HG03378 (cell line): Measurements from ENCODE around the gene COL24A1.
A peak's percentile ranks its signal among the peaks of the same experiment; 100 is the strongest.
"Not testable (repeated sequence)": the region's sequence is repeated elsewhere in the genome, so short reads cannot be mapped to it uniquely, and the experiment has no call there.

Experiments
- ATAC-seq: cut with Tn5 transposase; IDR thresholded peaks from one replicate; pipeline ENCODE4 v1.9.1; 2021; ENCODE audit warnings: mild to moderate bottlenecking, moderate library complexity; ENCODE audit not compliant: unreplicated experiment

The COL24A1 gene

DNA sequence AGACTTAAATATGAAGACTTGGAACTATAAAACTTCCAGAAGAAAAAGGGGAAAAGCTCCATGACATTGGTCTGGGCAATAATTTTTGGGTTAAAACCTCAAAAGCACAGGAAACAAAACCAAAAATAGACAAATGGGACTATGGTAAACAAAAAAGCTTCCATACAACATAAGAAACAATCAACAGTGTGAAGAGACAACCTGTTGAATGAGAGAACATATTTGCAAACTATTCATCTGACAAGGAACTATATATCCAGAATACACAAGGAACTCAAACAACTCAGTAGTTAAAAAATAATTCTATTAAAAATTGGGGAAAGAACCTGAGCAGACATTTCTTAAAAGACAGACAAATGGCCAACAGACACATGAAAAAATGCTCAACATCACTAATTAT lies 255.7 kb downstream of the COL24A1 start:
- ATAC-seq, result no peak

- no peak for ATAC-seq
Observed at GRCh38 chr1:85898861-85899260, 257.7 kb downstream of the COL24A1 start.

DNA sequence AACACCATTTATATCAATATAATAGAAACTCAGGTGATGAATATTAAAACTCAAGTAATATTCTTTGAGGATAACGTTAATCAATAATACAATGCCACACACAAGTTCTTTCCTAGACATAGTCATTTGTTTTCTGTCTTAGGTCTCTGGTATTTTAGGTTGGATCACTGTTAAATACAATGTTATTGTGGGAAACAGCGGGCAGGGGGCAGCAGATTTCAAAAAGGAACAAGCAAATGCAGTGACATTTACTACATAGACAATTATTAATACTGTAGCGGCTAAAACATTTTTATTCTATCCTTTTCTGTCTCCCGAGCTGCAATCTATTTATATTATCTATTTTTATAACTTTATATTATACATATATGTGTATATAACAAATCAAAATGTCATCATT lies 261.9 kb downstream of the COL24A1 start:
- peak; percentile 69 for ATAC-seq

GRCh38 chr1:85892366-85892765 lies 264.2 kb downstream of the COL24A1 start:
- ATAC-seq, result no peak

GRCh38 chr1:85889870-85890269 lies 266.7 kb downstream of the COL24A1 start:
- no peak for ATAC-seq

DNA sequence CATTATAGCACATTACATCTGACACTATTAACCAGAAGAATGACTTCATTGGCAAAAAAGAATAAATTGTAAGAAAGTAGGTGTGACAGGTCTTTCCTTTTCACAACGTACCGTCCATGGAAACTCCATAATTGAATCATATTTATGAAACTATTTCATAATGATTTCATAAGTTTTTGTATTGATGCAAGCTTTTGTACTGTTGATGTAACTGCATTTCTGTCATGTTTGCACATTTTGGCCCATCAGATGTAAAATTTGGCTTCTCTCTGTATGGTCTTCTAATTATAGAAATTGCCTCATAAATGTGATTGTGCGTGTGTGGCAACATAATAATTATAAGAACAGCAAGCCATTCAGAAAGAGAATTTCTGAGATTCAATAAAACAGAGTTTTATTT lies 267.7 kb downstream of the COL24A1 start:
- ATAC-seq, result no peak

GRCh38 chr1:85884372-85885035 lies 272.1 kb downstream of the COL24A1 start:
- ATAC-seq, result no peak

DNA sequence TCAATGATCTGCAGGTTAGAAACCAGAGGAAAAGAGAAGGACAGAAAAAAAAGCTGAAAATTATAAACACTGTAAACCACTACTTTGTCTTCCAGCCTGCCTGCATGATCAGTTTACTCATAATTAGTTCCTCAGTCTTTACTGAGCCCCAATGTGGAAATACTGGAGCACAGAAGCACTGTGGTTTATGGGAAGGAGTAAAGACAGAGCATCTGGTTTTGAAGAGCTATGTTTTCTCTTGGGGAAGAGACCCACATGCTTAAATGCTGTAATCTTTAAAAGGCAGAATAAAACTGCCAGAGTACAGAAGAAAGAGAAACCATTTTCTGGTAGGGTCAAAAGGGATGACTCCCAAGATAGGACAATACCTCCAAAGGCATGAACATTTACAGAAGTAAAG lies 289.4 kb downstream of the COL24A1 start:
- no peak for ATAC-seq

- ATAC-seq, result no peak
Observed at GRCh38 chr1:85865213-85865612, 291.4 kb downstream of the COL24A1 start.

DNA sequence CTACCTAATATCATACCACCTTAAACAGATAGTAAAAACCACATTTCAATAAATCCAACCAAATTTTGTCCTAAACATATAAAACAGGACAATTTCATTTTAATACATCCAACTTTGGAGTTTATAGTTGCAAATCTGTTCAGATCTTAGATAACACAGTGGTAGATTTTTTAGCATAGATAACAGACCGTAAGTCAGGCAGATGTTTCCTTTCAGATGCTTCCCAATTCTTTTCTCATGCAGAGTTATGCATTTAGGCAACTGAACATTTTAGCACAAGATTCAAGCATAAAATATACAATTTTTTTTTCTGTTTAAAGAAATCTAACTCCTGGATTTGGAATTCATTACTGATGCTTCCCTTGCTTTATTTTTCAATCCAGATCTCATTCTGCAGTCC lies 291.8 kb downstream of the COL24A1 start:
- ATAC-seq, result no peak

GRCh38 chr1:85863639-85864038 lies 292.9 kb downstream of the COL24A1 start:
- not testable (repeated sequence) for ATAC-seq

- no peak for ATAC-seq
Observed at GRCh38 chr1:85862456-85862855, 294.1 kb downstream of the COL24A1 start.

DNA sequence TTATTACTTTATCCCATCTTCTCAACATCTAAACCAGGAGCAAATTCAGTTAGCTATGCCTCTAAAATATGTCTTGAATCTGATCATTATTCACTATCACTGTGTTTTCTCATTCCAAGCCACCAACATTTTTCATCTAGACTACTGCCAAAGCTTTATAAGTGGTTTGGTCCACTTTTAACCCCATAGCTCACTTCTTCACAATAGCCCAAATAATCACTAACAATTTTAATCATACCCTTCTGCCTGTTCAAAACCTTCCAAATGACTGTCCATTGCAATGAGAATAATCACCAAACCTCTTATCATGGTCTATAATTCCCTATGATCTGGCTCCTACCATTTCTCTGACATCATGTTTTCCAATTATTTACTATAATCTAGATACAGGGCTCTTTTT lies 298.6 kb downstream of the COL24A1 start:
- no peak for ATAC-seq

GRCh38 chr1:85850238-85850637 lies 306.3 kb downstream of the COL24A1 start:
- no peak for ATAC-seq

DNA sequence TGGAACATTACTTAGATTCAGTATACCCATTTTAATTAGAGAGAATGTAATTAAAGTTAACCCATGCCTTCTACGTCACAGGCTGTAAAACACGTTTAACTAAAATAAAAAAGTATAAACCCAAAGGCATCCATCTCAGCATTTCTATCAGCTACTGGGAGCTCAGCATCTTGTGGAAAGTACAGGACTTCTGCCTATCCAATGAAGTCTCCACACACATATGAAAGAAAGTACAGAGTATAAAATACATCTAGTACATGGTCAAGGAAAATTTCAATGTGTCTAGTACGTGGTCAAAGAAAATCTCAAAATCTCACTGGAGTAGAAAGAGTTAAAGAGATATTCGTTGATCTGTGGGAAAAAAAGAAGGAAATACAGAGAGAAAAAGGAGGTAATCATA lies 306.9 kb downstream of the COL24A1 start:
- no peak for ATAC-seq

GRCh38 chr1:85847356-85847755 lies 309.2 kb downstream of the COL24A1 start:
- no peak for ATAC-seq

GRCh38 chr1:85846706-85847105 lies 309.9 kb downstream of the COL24A1 start:
- ATAC-seq, result no peak

GRCh38 chr1:85839459-85839858 lies 317.1 kb downstream of the COL24A1 start:
- ATAC-seq, result no peak

DNA sequence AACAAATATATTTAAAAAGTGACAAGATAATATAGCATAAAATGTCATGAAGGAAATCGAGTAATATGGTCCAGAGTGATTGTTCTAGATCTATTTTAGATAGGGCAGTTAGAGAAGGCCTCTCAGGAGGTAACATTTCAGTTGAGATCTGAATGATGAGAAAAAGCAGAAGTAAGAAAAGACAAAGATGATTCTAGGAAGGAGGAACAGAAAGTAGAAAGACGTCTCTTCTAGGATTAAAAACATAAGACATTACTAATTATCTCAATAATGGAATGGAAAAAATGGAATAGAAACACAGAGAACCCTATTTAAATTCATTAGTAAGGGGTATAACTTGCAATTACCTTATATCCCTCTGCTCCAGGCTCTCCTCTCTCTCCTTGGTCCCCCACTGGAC lies 318.3 kb downstream of the COL24A1 start:
- ATAC-seq, result peak; percentile 90

GRCh38 chr1:85836736-85837135 lies 319.8 kb downstream of the COL24A1 start:
- ATAC-seq, result no peak

GRCh38 chr1:85833165-85833564 lies 323.4 kb downstream of the COL24A1 start:
- ATAC-seq, result not testable (repeated sequence)

GRCh38 chr1:85830837-85831236 lies 325.7 kb downstream of the COL24A1 start:
- no peak for ATAC-seq
